Natural killer cell treated with Interleukin-12 subunit alpha and Interleukin-12 subunit beta and Interleukin-15 and Interleukin-18, amount 100 ng/mL, for 72 hours (primary cell): ENCODE data around the gene CNRIP1. TPM values are rescaled to one million over a fixed set of nuclear protein-coding genes. Genes with fewer than 3 reads are reported as not detected.
"Not testable (repeated sequence)": the region's sequence is repeated elsewhere in the genome, so short reads cannot be mapped to it uniquely, and the experiment has no call there.

Experiments
- ATAC-seq, 2 donors: fragments of 150-1000 bp; cut with Tn5 transposase in 1 of 2; sonication (Bioruptor Pico), chemical (Tn5 transposase) in 1 of 2; 2 replicates each; pipeline ENCODE4 v1.10.0; 2021
- DNase-seq: peaks from one replicate; pipeline ENCODE4 v3.0.0; 2022; ENCODE audit warnings: low spot score
- H3K27ac Mint-ChIP-seq, 2 donors: 1 replicate in 1 of 2; 2 replicates in 1 of 2; pipeline ENCODE4 v1.8.0; 2022; ENCODE audit warnings: mixed read lengths in 2 of 2, mild to moderate bottlenecking in 1 of 2, moderate library complexity in 1 of 2
- H3K27me3 Mint-ChIP-seq, 2 donors: 1 replicate in 1 of 2; 2 replicates in 1 of 2; pipeline ENCODE4 v1.8.0; 2022; ENCODE audit warnings: mixed read lengths in 2 of 2
- H3K36me3 Mint-ChIP-seq: one replicate; pipeline ENCODE4 v1.8.0; 2022; ENCODE audit warnings: mixed read lengths
- H3K4me1 Mint-ChIP-seq, 2 donors: 1 replicate in 1 of 2; 2 replicates in 1 of 2; pipeline ENCODE4 v1.8.0; 2022; ENCODE audit warnings: low read depth in 2 of 2, mixed read lengths in 2 of 2, mild to moderate bottlenecking in 1 of 2
- H3K4me3 Mint-ChIP-seq: one replicate; pipeline ENCODE4 v1.8.0; 2022; ENCODE audit warnings: mixed read lengths
- H3K9me3 Mint-ChIP-seq: 2 replicates; pipeline ENCODE4 v1.8.0; 2022; ENCODE audit warnings: mixed read lengths
- total RNA-seq, 2 donors: library from RNA; stranded (reverse); gene quantifications; one replicate each; pipeline ENCODE4 v1.2.3, GENCODE V29; 2022

The CNRIP1 gene
- total RNA-seq, 2 donors from 2014 or later, result not detected

GRCh38 chr2:68325056-68325455 is 5.3 kb upstream of the CNRIP1 start:
- Mint-ChIP-seq H3K27me3 (peaks cover 11 to 12% of the 10 kb centered on the region in 2 donors), H3K36me3 (no peaks in the 10 kb centered on the region), H3K27ac (no peak overlapping the region), H3K9me3 (no peaks in the 10 kb centered on the region), H3K4me1 (peaks cover 3 to 4% of the 10 kb centered on the region in 2 donors), H3K4me3 (no peak overlapping the region)
- no peak for ATAC-seq
- no peak for DNase-seq

- DNase-seq, result no peak
- H3K27me3 Mint-ChIP-seq, result peaks cover 16 to 26% of the 10 kb centered on the region in 2 donors
- peak overlapping the region; percentile 73 for H3K4me3 Mint-ChIP-seq
- no peak overlapping the region for H3K27ac Mint-ChIP-seq
- peaks cover 8 to 14% of the 10 kb centered on the region in 2 donors for H3K4me1 Mint-ChIP-seq
- H3K36me3 Mint-ChIP-seq, result no peaks in the 10 kb centered on the region
- no peaks in the 10 kb centered on the region for H3K9me3 Mint-ChIP-seq
- no peak for ATAC-seq
Measured at GRCh38 chr2:68320118-68320641, 431 bp upstream of the CNRIP1 start.

- H3K4me3 Mint-ChIP-seq, result peak overlapping the region; percentile 73
- peaks cover 8 to 14% of the 10 kb centered on the region in 2 donors for H3K4me1 Mint-ChIP-seq
- no peak overlapping the region for H3K27ac Mint-ChIP-seq
Measured at GRCh38 chr2:68318914-68319397, 793 bp downstream of the CNRIP1 start.

GRCh38 chr2:68317971-68318913 is 1.5 kb downstream of the CNRIP1 start:
- Mint-ChIP-seq H3K9me3 (no peaks in the 10 kb centered on the region), H3K4me1 (peaks cover 8 to 14% of the 10 kb centered on the region in 2 donors), H3K4me3 (peak overlapping the region; percentile 73), H3K27ac (no peak overlapping the region), H3K27me3 (peaks cover 18 to 36% of the 10 kb centered on the region in 2 donors), H3K36me3 (no peaks in the 10 kb centered on the region)
- DNase-seq (no peak), ATAC-seq (no peak)

More at GRCh38 chr2:68318914-68319397, 793 bp downstream of the CNRIP1 start:
- Mint-ChIP-seq H3K36me3 (no peaks in the 10 kb centered on the region), H3K9me3 (no peaks in the 10 kb centered on the region), H3K27me3 (peaks cover 15 to 31% of the 10 kb centered on the region in 2 donors)
- DNase-seq (no peak), ATAC-seq (peak; percentile 40 to 48)

GRCh38 chr2:68316111-68316510 is 3.6 kb downstream of the CNRIP1 start:
- Mint-ChIP-seq H3K36me3 (no peaks in the 10 kb centered on the region), H3K9me3 (no peaks in the 10 kb centered on the region), H3K27me3 (peaks cover 21 to 48% of the 10 kb centered on the region in 2 donors), H3K27ac (no peak overlapping the region), H3K4me1 (peaks cover 8 to 14% of the 10 kb centered on the region in 2 donors), H3K4me3 (no peak overlapping the region)
- no peak for DNase-seq
- ATAC-seq, result no peak

- no peak for ATAC-seq
- no peak overlapping the region for H3K4me3 Mint-ChIP-seq
- no peak for DNase-seq
- no peaks in the 10 kb centered on the region for H3K9me3 Mint-ChIP-seq
- H3K36me3 Mint-ChIP-seq, result no peaks in the 10 kb centered on the region
- H3K27me3 Mint-ChIP-seq, result peaks cover 10 to 36% of the 10 kb centered on the region in 2 donors
- no peak overlapping the region for H3K27ac Mint-ChIP-seq
- no peaks in the 10 kb centered on the region for H3K4me1 Mint-ChIP-seq
Measured at GRCh38 chr2:68311033-68311432, 8.7 kb downstream of the CNRIP1 start.

- no peaks in the 10 kb centered on the region for H3K4me1 Mint-ChIP-seq
- DNase-seq (no peak), ATAC-seq (no peak)
- no peaks in the 10 kb centered on the region for H3K36me3 Mint-ChIP-seq
- H3K4me3 Mint-ChIP-seq, result no peak overlapping the region
- H3K27me3 Mint-ChIP-seq, result peaks cover 10 to 33% of the 10 kb centered on the region in 2 donors
- no peak overlapping the region for H3K27ac Mint-ChIP-seq
- H3K9me3 Mint-ChIP-seq, result no peaks in the 10 kb centered on the region
Measured at GRCh38 chr2:68309426-68309825, 10.3 kb downstream of the CNRIP1 start.

- H3K9me3 Mint-ChIP-seq, H3K36me3 Mint-ChIP-seq, H3K27me3 Mint-ChIP-seq, ATAC-seq, H3K27ac Mint-ChIP-seq, H3K4me1 Mint-ChIP-seq, H3K4me3 Mint-ChIP-seq, DNase-seq: not testable (repeated sequence)
Measured at GRCh38 chr2:68303902-68304272, 15.9 kb downstream of the CNRIP1 start.

GRCh38 chr2:68303033-68303901 is 16.5 kb downstream of the CNRIP1 start:
- Mint-ChIP-seq H3K36me3 (no peaks in the 10 kb centered on the region), H3K4me1 (no peaks in the 10 kb centered on the region), H3K9me3 (no peaks in the 10 kb centered on the region), H3K4me3 (no peak overlapping the region), H3K27me3 (peaks cover 0 to 3% of the 10 kb centered on the region in 2 donors), H3K27ac (no peak overlapping the region)
- ATAC-seq (no peak), DNase-seq (no peak)

GRCh38 chr2:68302281-68302875 is 17.4 kb downstream of the CNRIP1 start:
- ATAC-seq (no peak), DNase-seq (no peak)
- Mint-ChIP-seq H3K27ac (no peak overlapping the region), H3K4me3 (no peak overlapping the region), H3K9me3 (no peaks in the 10 kb centered on the region), H3K36me3 (no peaks in the 10 kb centered on the region), H3K4me1 (no peaks in the 10 kb centered on the region), H3K27me3 (peaks cover 0 to 3% of the 10 kb centered on the region in 2 donors)

GRCh38 chr2:68295516-68295915 is 24.2 kb downstream of the CNRIP1 start:
- Mint-ChIP-seq H3K27ac (no peak overlapping the region), H3K4me1 (peaks cover 9% of the 10 kb centered on the region in 2 donors), H3K4me3 (no peak overlapping the region), H3K36me3 (no peaks in the 10 kb centered on the region), H3K27me3 (no peaks in the 10 kb centered on the region), H3K9me3 (no peaks in the 10 kb centered on the region)
- DNase-seq (no peak), ATAC-seq (peak in 1 of 2 donors; percentile 43)

GRCh38 chr2:68294913-68295312 is 24.8 kb downstream of the CNRIP1 start:
- DNase-seq (no peak), ATAC-seq (no peak)
- Mint-ChIP-seq H3K36me3 (no peaks in the 10 kb centered on the region), H3K27ac (no peak overlapping the region), H3K9me3 (no peaks in the 10 kb centered on the region), H3K4me1 (peaks cover 9% of the 10 kb centered on the region in 2 donors), H3K4me3 (no peak overlapping the region), H3K27me3 (no peaks in the 10 kb centered on the region)

- no peak for DNase-seq
- H3K27ac Mint-ChIP-seq, result no peak overlapping the region
- H3K4me3 Mint-ChIP-seq, result no peak overlapping the region
- H3K4me1 Mint-ChIP-seq, result peaks cover 9% of the 10 kb centered on the region in 2 donors
- H3K9me3 Mint-ChIP-seq, result no peaks in the 10 kb centered on the region
- H3K36me3 Mint-ChIP-seq, result no peaks in the 10 kb centered on the region
- H3K27me3 Mint-ChIP-seq, result no peaks in the 10 kb centered on the region
- no peak for ATAC-seq
Measured at GRCh38 chr2:68294187-68294586, 25.6 kb downstream of the CNRIP1 start.
